Measurements from ENCODE around the gene MGAT4B.

Gene MGAT4B

DNA sequence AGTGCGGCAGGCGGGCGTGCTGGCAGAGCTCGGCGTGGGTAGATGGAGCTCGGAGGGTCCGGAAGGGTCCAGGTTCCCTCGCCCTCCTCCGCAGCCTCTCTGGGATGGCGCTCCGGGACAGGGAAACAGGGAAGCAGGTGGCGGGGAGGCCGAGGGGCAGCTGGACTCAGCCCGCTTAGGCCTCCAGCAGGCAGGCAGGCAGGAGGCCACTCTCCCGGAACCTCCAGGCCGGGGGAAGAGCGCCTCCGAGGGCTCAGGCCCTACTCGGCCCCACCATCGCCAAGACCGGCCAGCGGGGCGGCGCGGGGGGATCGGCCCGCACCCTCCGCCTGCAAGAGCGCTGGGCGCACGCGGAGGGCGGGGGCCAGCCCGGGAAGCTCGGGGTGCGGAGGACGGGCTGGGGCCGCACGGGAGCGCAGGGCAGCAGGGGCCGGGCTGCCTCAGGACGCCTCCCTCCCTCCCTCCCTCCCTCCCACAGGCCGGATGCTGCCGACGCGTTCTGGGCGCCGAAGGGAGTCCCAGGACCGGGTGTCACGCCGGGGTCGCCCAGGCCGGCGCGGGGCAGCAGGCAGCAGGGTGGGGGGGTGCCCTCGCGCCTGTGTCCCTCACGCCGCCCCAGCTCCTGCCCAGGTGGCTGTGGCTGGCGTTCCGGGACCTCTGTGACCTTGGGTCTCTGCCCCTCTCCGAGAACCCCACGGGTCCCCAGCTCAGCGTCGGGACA, 977 bp downstream of the MGAT4B start:
- no peak for DNase-seq

DNA sequence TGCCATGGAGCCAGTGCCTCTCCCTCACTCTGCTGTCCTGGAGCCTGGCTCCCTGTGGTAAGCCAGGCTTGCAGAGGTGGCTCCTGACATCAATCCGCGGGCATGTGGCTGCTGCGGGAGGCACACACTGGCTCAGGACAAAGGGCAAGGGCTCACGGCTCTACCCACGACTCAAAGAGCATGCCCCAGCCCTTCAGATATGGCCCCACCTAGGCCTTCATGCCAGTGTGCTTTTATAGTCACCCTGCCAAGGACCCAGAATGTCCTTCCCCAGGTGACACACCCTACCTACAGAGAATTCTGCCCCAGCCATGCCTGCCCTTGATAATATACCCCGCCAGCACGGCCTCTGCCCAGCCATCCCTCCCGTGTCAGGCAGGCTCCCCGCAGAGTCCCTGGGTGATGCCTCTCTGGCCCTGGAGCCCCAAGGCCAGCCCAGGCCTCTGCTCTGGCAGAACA, 1.6 kb downstream of the MGAT4B start:
- no peak for DNase-seq

DNA sequence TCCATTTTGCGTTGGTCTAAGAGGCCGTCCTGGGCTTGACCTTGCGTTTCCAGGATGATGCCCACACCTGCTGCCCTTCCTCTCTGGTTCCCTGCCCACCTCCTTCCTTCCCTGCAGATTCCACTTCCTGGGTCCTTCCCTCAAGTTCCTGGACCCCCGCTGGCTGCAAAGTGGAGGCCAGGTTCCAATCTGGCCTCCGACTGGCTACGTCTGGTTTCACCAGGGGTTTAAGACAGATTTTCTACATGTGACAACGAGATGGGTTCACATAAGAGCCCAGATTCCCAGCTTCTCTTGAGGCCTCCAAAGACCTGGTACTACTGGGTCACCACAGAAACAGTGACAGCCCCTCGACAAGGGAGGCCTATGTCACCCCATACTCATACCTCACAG, 2.1 kb downstream of the MGAT4B start:
- DNase-seq, result no peak

DNA sequence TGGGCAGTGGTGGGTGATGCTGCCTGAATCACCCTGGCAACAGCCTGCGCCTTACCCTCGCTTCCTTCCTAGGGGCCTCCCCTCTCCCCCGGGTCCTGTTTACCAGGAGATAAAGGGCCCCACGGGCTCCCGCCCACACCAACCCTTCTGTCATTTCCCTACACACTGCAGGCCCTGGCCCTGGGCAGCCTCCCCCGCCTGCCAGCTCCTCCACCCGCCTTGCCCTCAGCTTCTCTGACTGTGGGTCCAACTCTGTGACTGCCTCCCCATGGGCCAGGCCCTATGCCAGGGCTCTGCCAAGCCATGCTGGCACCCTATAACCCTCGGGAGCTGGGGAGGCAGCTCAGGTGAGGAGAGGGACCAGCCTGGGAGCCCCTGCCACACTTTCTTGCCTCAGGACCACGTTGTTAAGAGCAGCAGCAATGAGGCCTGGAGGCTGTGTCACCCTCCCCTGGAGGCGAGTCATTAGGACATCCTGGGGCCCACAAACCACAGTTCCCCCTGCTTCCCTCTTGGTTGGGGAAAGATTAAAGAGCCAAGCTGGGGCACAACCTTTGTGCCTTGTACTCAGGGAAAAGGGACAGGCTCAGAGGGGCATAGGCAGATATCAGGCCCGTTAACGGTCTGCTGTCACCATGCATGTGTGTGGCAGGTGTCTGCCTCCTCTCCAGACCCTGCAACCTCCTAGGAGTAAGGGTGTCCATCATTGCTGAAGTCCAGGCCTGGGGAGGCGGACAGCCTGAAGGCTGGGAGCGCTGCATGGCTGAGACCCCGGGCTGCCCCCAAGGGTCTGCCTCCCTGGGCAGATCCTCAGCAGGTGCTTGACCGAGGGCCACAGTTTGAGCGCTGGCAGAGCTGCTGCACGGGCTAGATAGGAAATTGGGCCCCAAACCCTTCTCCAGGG, 2.8 kb downstream of the MGAT4B start:
- no peak for DNase-seq

- no peak for DNase-seq
These were observed 3.6 kb downstream of the MGAT4B start for GRCh38 chr5:179802950-179803562.

DNA sequence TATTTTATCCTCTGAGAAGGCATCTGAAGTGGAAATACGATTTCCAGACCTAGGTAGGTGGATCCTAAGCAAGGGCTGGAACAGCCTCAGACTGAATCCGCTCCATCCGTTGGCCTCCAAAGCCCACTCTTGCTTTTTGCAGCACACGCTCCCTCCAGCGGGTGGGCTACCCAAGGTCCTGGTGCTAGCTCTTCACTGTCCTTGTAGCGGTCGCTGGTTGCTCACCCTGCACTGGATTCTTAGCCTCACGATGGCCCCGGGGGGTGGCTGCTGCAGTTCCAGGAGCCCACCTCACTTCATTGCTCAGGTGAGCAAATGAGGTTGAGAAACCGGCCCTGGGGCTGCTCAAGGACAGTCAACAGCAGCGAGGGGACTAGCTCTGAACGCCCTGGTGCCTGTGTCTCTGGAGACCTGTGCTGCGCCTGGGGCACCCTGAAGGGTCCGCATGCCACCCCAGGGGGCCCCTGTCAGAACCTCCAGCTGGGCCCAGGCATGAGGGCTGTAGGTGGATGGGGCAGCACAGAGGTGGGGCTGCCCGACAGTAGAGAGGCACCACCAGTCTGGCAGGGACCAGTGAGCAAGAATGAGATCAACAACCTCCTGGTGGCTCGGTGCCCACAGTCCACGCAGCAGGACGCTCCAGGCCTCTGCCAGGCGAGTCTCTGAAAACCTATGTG, 4.3 kb downstream of the MGAT4B start:
- no peak for DNase-seq

DNA sequence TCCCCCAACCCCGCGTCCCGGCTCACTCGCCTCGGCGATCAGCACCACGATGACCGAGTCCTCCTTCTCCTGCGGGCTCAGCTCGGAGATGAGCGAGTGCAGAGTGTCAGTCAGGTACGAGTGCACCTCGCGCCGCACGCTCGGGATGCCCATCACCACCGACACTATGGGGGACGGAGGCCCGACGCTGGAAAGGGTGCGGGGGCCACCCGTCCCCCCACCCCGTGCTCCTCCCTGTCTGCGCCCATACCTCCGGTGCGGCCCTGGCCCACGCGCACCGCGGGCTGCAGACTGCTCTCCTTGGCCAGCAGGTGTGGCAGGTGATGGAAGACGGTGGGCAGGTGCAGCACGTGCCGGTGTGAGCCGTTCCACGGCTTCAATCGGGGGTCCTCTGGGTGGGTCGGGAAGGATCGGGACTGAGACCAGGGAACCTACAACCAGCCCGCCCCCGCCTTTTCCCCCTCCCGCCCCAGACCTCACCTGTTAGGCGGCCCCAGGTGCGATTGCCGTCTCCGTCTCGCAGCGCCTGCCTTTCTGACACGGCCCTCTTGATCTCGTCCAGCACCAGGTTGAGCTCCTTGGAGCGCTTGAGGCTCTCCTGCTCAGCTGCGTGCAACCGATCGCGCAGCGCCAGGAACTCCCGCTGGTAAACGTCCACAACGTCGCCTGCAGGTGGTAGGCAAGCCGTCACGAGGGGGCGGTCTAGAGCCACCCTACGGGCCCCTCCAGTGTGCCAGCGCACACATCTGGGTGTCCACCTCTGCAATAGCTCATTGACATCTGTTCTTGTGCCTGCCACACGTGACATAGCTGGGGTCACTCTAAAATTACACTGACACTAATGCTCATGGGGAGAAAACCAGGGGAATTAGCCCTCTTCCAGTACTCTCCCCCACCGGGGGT, 5.1 kb downstream of the MGAT4B start:
- no peak for DNase-seq

DNA sequence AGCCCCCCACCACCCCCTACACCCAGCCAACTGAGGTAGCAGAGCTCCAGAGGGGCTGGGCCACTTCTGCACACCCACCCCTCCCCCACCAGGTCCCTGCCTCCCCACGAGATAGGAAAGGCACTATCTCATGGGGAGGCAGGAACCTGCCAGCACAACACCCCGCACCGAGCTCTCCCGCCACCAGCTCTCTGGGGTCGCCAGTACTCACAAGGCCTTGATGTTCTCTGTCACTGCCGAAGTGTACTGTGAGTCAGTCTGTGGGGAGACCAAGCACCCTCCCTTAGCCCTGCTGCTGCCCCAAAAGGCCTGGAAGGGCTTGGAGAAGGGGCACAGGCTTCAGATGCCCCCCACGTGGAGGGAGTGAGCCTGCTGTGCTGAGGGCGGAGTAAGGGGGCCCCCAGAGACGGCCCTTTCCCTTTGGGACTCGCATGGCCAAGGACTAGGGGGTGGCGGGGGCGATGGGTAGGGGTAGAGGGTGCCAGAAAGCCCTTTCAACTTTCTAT, 5.9 kb downstream of the MGAT4B start:
- no peak for DNase-seq

- DNase-seq, result no peak
These were observed 6.5 kb downstream of the MGAT4B start for GRCh38 chr5:179800071-179800695.

DNA sequence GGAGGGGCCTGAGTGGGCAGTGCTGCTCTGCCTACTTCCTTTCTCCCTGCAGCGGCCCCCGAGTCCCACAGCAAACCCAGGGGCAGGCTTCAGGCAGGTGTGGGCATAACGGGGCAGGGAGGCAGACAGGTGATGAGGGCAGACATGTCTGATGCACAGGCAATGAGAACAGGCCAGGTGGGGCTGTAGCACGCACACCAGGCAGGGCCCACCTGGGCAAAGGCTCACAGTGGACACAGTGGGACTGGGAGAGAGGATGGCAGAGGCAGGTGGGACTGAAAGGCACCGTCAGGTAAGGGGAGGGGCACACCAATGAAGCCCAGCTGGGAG, 7.1 kb downstream of the MGAT4B start:
- DNase-seq, result no peak

- DNase-seq, result no peak
These were observed 7.7 kb downstream of the MGAT4B start for GRCh38 chr5:179798771-179799643.

DNA sequence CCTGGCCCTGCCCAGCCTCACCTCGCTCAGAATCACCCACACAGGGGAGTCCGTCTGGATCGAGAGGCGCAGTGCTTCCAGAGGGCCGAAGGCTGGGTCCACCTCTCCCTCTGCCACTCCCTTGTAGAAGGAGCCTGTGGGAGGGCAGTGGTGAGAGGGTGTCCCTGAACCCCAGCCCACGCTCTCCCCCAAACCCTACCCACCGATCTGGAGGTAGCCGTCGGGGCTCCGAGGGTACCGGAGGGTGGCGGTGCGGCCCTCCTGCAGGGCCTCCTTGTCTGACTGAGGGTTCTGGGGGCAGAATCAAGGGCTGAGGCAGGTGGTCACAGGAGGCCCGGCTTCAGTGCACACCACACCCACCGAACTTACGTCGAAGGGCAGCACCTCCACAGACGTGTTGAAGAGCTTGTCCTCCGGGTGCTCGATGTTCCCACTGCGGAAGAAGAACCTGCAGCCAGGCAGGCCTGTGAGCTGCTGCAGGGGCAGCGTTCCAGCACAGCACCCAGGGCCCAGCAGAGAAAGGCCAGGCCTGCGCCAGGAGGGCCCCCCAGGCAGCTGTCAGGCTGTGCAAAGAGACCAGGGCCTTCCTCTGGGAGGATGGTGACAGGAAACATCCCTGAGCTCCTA, 8.4 kb downstream of the MGAT4B start:
- DNase-seq, result no peak

DNA sequence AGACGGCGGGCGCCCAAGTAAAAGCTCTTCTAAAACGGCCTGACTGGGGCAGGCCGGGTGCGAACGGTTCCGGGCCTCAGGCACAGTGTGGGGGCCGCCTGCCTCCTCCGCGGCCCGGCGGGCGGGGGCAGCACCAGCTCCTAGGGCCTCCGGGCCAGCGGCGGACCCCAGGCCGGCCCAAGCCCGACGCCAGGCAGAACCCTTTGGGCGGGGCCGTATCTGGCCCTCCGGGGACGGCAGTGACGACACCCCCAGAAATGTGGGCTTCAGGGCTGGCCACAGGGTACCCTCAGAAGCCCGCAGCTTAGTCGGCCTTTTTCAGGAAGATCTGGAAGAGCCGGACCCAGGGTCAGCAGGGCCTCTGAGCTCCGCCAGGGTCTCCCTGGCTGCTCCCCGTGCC, 8.9 kb downstream of the MGAT4B start:
- DNase-seq, result no peak

- no peak for DNase-seq
These were observed 9.6 kb downstream of the MGAT4B start for GRCh38 chr5:179796877-179797608.

- DNase-seq, result peak; percentile 63
These were observed 10.5 kb downstream of the MGAT4B start for GRCh38 chr5:179795863-179796833.

DNA sequence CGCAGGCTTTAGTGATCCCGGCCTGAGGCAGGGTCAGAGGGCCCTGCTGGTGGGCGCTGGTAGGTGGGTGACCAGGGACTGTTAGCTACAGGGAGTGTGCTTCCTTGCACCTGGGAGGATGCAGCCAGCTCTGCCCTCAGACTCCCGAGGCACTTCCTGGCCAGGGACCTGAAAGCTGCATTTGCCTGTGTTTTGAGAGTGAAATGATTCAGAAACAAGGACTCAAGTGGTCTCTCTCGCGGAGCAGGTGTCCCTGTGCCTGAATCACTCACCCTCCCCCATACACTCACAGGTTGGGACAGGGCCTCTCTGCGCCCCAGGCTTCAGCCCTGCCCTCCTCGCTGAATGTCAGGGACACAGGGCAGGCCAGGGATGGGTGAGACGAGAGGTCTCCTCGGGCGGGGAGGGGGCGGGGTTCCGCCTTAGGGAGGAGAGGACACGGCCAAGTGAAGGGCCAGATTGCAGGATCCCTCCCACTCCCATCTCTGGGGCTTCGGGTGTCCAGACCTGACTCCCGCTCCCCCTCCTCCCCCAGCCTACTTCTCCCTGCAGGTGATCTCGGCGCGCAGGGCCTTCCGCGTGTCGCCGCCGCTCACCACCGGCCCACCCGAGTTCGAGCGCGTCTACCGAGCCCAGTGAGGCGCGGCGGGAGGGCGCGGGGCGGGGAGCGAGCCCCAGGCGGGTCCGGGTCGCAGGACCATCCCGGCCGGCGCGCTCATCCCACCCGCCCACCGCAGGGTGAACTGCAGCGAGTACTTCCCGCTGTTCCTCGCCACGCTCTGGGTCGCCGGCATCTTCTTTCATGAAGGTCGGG, 11.4 kb downstream of the MGAT4B start:
- no peak for DNase-seq

DNA sequence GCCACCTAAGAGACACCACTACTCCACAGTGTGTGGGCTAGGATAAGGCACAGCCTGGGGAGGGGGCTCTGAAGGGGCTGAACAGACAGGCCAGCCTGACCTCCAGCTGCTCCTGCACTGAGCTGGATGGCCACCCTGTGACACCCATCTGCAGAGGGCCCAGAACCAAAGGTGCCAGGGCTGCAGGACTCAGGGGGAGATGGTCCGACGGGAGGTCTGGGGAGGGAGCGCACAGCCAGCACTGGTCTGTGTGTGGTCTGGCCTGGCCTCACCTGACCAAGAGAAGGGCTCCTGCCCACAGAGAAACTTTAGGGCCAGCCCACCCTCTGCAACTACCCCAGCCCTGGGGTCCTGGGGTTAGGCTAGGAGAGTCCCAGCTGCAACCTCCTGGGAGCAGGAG, 12.1 kb downstream of the MGAT4B start:
- no peak for DNase-seq

Data from GOT3 (cell line).